HCT116 (cell line): ENCODE measurements around the gene TEPSIN.

ENCODE experiments used
- EZH2 ChIP-seq: fragments of 200-600 bp; sonication (generic); IDR thresholded peaks from 2 replicates; pipeline ENCODE4 v1.6.1; 2017; ENCODE audit warnings: antibody characterized with exemption, mixed run types
- MAX ChIP-seq: IDR thresholded peaks from 2 replicates; pipeline ENCODE4 v1.6.1; 2012
- POLR2A ChIP-seq: IDR thresholded peaks from 2 replicates; pipeline ENCODE4 v1.7.0; 2011; ENCODE audit warnings: borderline replicate concordance; ENCODE audit not compliant: insufficient read depth, insufficient read length; ENCODE audit errors: extremely low read depth
- REST ChIP-seq: IDR thresholded peaks from 2 replicates; pipeline ENCODE4 v1.6.1; 2012; ENCODE audit warnings: low read depth
- SIN3A ChIP-seq: IDR thresholded peaks from 2 replicates; pipeline ENCODE4 v1.6.1; 2012; ENCODE audit warnings: low read depth

GRCh38 chr17:81241648-81242420 lies 3.0 kb upstream of the TEPSIN start:
- TF ChIP-seq EZH2 (no peak), POLR2A (no peak), SIN3A (no peak), REST (no peak), MAX (no peak)
